MM.1S (cell line): ENCODE measurements around the gene RARRES2.
A peak's percentile ranks its signal among the peaks of the same experiment; 100 is the strongest.
"Not testable (repeated sequence)": the region's sequence is repeated elsewhere in the genome, so short reads cannot be mapped to it uniquely, and the experiment has no call there.

Source experiments
- DNase-seq: peaks from one replicate; pipeline ENCODE4 v3.0.0-alpha.2; 2015
- H2AFZ ChIP-seq: fragments of 300-600 bp; sonication (generic); 2 replicates; pipeline ENCODE4 v1.6.0; 2016; ENCODE audit warnings: antibody characterized with exemption, low read length
- H3F3A ChIP-seq: fragments of 300-600 bp; sonication (generic); 2 replicates; pipeline ENCODE4 v1.6.1; 2016; ENCODE audit warnings: mild to moderate bottlenecking, antibody characterized with exemption, low read length, moderate library complexity, mixed read lengths; ENCODE audit not compliant: insufficient read depth
- H3K27ac ChIP-seq: fragments of 300-600 bp; sonication (generic); 2 replicates; pipeline ENCODE4 v1.5.1; 2016; ENCODE audit warnings: mild to moderate bottlenecking, low read length
- H3K27me3 ChIP-seq: fragments of 300-600 bp; sonication (generic); replicated peaks from 2 replicates; pipeline ENCODE4 v1.6.0; 2016; ENCODE audit warnings: low read length; ENCODE audit not compliant: insufficient read depth
- H3K36me3 ChIP-seq: fragments of 300-600 bp; sonication (generic); replicated peaks from 2 replicates; pipeline ENCODE4 v1.6.1; 2016; ENCODE audit warnings: mild to moderate bottlenecking, low read length, mixed read lengths; ENCODE audit not compliant: insufficient read depth
- H3K4me1 ChIP-seq: fragments of 300-600 bp; sonication (generic); 2 replicates; pipeline ENCODE4 v1.6.1; 2016; ENCODE audit warnings: low read length, mixed read lengths
- H3K4me2 ChIP-seq: fragments of 300-600 bp; sonication (generic); 2 replicates; pipeline ENCODE4 v1.6.0; 2016; ENCODE audit warnings: low read depth, low read length
- H3K4me3 ChIP-seq: fragments of 300-600 bp; sonication (generic); 2 replicates; pipeline ENCODE4 v1.5.1; 2016; ENCODE audit warnings: low read length, mixed read lengths
- H3K79me2 ChIP-seq: fragments of 300-600 bp; sonication (generic); 2 replicates; pipeline ENCODE4 v1.6.1; 2016; ENCODE audit warnings: mixed run types, low read length, mixed read lengths
- H3K9ac ChIP-seq: fragments of 300-600 bp; sonication (generic); 2 replicates; pipeline ENCODE4 v1.6.1; 2016; ENCODE audit warnings: low read length, mixed read lengths
- H3K9me2 ChIP-seq: fragments of 300-600 bp; sonication (generic); replicated peaks from 2 replicates; pipeline ENCODE4 v1.6.1; 2016; ENCODE audit warnings: mild to moderate bottlenecking, low read length, mixed read lengths; ENCODE audit not compliant: insufficient read depth
- H3K9me3 ChIP-seq: fragments of 300-600 bp; sonication (generic); replicated peaks from 2 replicates; pipeline ENCODE4 v1.6.1; 2016; ENCODE audit warnings: mild to moderate bottlenecking, low read length, mixed read lengths; ENCODE audit not compliant: insufficient read depth
- H4K20me1 ChIP-seq: fragments of 300-600 bp; sonication (generic); 2 replicates; pipeline ENCODE4 v1.6.1; 2016; ENCODE audit warnings: mild to moderate bottlenecking, low read length, moderate library complexity, mixed read lengths; ENCODE audit not compliant: insufficient read depth
- EZH2 ChIP-seq: fragments of 300-600 bp; sonication (generic); optimal IDR thresholded peaks from 2 replicates; pipeline ENCODE3; 2017; ENCODE audit warnings: low read depth, mild to moderate bottlenecking, antibody characterized with exemption, low read length, mixed read lengths
- EZH2phosphoT487 ChIP-seq: fragments of 300-600 bp; sonication (generic); IDR thresholded peaks from 2 replicates; pipeline ENCODE4 v1.6.1; 2018; ENCODE audit warnings: antibody characterized with exemption, low read length
- TF ChIP-seq, protein P1 (sequence below): fragments of 300-600 bp; sonication (generic); IDR thresholded peaks from 2 replicates; pipeline ENCODE4 v1.5.1; 2016; ENCODE audit warnings: antibody characterized with exemption, low read length, mixed read lengths

The RARRES2 gene

DNA sequence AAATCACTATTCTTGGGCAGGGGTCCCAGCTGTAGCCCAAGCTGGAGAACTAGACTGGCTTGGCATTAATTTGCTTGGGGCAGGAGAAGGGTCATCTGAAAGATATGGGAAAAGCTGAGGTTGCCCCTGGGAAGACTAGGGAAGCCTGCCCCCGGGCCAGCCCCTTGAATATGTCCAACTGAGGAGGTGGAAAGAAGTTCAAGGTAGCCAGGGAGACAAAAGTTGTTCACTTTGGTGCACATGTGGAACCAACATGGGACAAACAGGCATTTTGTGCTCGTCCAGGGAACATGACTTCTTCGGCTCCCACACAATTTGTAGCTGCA lies 19.7 kb downstream of the RARRES2 start:
- Histone ChIP-seq H3K36me3 (no peaks in the 10 kb centered on the region), H3K27ac (peak overlapping the region; percentile 14; the same call in 1 of the 2 replicates), H3F3A (peaks cover 14% of the 10 kb centered on the region), H4K20me1 (no peaks in the 10 kb centered on the region), H3K4me1 (peaks cover 30% of the 10 kb centered on the region), H3K9me3 (no peaks in the 10 kb centered on the region), H3K9ac (no peak overlapping the region), H3K9me2 (no peaks in the 10 kb centered on the region), H3K79me2 (peaks cover 43% of the 10 kb centered on the region), H3K27me3 (no peaks in the 10 kb centered on the region), H3K4me2 (peak overlapping the region; percentile 80), H3K4me3 (peak overlapping the region; percentile 78), H2AFZ (no peak overlapping the region)
- TF ChIP-seq EZH2phosphoT487 (no peak), EZH2 (no peak)
- TF ChIP-seq, protein P1, sequence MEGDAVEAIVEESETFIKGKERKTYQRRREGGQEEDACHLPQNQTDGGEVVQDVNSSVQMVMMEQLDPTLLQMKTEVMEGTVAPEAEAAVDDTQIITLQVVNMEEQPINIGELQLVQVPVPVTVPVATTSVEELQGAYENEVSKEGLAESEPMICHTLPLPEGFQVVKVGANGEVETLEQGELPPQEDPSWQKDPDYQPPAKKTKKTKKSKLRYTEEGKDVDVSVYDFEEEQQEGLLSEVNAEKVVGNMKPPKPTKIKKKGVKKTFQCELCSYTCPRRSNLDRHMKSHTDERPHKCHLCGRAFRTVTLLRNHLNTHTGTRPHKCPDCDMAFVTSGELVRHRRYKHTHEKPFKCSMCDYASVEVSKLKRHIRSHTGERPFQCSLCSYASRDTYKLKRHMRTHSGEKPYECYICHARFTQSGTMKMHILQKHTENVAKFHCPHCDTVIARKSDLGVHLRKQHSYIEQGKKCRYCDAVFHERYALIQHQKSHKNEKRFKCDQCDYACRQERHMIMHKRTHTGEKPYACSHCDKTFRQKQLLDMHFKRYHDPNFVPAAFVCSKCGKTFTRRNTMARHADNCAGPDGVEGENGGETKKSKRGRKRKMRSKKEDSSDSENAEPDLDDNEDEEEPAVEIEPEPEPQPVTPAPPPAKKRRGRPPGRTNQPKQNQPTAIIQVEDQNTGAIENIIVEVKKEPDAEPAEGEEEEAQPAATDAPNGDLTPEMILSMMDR = no peak
- no peak for DNase-seq

DNA sequence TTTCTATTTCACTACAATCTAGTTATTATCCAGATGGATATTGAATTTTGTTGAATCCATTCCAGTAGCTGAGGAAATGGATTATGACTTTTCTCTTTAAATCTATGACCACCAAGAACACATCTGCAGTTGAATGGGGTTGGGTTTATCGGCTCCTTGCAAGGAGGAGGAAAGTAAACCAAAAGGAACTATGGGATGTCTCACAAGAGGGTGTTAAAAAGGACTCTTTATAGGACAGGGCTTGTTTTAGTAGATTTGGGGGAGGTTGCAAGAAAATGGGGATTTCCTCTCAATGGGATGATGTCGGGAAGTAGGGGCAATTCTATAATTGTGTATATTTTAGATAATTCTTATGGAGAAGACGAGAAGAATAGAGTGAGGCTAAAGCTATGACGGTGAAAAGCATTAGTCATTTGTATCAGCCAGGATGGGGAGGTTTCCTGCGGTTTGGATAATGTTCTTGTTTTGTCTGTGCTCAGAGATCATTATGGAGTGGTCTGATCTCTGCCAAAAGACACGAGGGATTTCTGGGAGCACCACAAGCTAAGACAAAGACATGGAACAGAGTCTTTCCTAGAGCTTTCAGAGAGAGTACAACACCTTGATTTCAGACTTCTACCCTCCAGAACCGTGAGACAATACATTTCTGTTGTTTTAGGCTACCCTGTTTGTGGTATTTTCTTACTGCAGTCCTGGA lies 23.5 kb downstream of the RARRES2 start:
- Histone ChIP-seq H3K4me3 (no peak overlapping the region), H3K4me2 (no peak overlapping the region), H3K9me2 (no peaks in the 10 kb centered on the region), H3K27ac (no peak overlapping the region), H3K36me3 (no peaks in the 10 kb centered on the region), H3F3A (peaks cover 14% of the 10 kb centered on the region), H3K4me1 (peaks cover 36% of the 10 kb centered on the region), H3K9me3 (no peaks in the 10 kb centered on the region), H3K79me2 (peaks cover 31% of the 10 kb centered on the region), H3K27me3 (no peaks in the 10 kb centered on the region), H3K9ac (no peak overlapping the region), H2AFZ (no peak overlapping the region), H4K20me1 (no peaks in the 10 kb centered on the region)
- no peak for TF ChIP-seq EZH2
- no peak for TF ChIP-seq EZH2phosphoT487
- TF ChIP-seq, protein P1 = no peak
- no peak for DNase-seq

DNA sequence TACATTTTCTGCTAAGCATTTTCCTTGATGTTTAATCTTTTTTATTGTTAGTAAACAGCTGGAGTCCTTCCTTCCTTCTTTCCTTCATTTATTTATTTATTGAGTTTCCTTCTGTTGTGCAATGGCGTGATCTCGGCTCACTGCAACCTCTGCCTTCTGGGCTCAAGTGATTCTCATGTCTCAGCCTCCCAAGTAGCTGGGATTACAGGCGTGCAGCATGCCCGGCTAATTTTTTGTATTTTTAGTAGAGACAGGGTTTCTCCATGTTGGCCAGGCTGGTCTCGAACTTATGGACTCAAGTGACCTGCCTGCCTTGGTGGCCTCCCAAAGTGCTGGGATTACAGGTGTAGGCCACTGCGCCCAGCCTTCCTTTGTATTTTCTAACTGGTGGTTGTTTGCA lies 24.4 kb downstream of the RARRES2 start:
- H3K4me3 ChIP-seq, H3K27ac ChIP-seq, H3K4me2 ChIP-seq, DNase-seq, H2AFZ ChIP-seq, H4K20me1 ChIP-seq, H3K27me3 ChIP-seq, H3K36me3 ChIP-seq, H3K9ac ChIP-seq, H3K9me3 ChIP-seq, H3K9me2 ChIP-seq: not testable (repeated sequence)
- Histone ChIP-seq H3K79me2 (peaks cover 22% of the 10 kb centered on the region), H3K4me1 (peaks cover 37% of the 10 kb centered on the region), H3F3A (peaks cover 13% of the 10 kb centered on the region)

DNA sequence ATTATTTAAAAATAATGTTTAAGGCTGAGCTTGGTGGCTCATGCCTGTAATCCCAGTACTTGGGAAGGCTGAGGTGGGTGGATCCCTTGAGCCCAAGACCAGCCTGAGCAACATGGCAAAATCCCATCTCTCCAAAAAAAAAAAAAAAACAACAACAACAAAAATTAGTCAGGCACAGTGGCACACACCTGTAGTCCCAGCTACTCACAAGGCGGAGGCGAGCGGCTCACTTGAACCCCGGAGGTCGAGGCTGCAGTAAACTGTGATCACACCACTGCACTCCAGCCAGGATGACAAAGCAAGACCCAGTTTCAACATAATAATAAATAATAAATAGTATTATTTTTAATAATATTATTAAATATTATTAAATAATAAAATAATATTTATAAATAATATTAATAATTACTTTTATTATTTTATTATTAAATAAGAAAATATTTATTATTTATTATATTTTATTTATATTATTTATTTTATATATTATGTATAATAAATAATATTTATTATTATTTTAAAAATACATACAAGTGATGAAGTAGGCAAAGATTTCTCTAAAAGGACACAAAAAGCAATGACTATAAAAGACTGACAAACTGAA lies 26.7 kb downstream of the RARRES2 start:
- H3K4me3 ChIP-seq = no peak overlapping the region
- H3K79me2 ChIP-seq = peaks cover 25% of the 10 kb centered on the region
- no peak overlapping the region for H2AFZ ChIP-seq
- no peak overlapping the region for H3K9ac ChIP-seq
- H3K4me1 ChIP-seq = peaks cover 18% of the 10 kb centered on the region
- H3K4me2 ChIP-seq = no peak overlapping the region
- no peaks in the 10 kb centered on the region for H3K9me2 ChIP-seq
- DNase-seq = no peak
- H3F3A ChIP-seq = no peaks in the 10 kb centered on the region
- TF ChIP-seq EZH2phosphoT487 (no peak), EZH2 (no peak)
- TF ChIP-seq, protein P1 = no peak
- no peaks in the 10 kb centered on the region for H3K36me3 ChIP-seq
- H3K9me3 ChIP-seq = no peaks in the 10 kb centered on the region
- no peaks in the 10 kb centered on the region for H4K20me1 ChIP-seq
- H3K27ac ChIP-seq = no peak overlapping the region
- H3K27me3 ChIP-seq = no peaks in the 10 kb centered on the region
